GM13977 (cell line): Measurements from ENCODE around the gene ZNG1A.
"Not testable (repeated sequence)": the region's sequence is repeated elsewhere in the genome, so short reads cannot be mapped to it uniquely, and the experiment has no call there.

Experiments
- DNase-seq: peaks from one replicate; pipeline ENCODE4 v3.0.0; 2012; ENCODE audit warnings: low spot score
- in situ Hi-C: fragments of 300-500 bp; cut with MboI; formaldehyde crosslinking; loops from one replicate; pipeline ENCODE4 v1.12.0; 2022; ENCODE audit warnings: low sequenced_read_pairs, low pct_unique_long_range_greater_than_20kb, mixed read lengths, inconsistent platforms; ENCODE audit not compliant: unreplicated experiment
- TF ChIP-seq, protein P1 (sequence below): IDR thresholded peaks from 2 replicates; pipeline ENCODE4 v1.5.1; 2012; ENCODE audit warnings: mild to moderate bottlenecking, control low read depth; ENCODE audit not compliant: insufficient read depth; ENCODE audit errors: extremely low read depth, missing control alignments

Gene ZNG1A

DNA sequence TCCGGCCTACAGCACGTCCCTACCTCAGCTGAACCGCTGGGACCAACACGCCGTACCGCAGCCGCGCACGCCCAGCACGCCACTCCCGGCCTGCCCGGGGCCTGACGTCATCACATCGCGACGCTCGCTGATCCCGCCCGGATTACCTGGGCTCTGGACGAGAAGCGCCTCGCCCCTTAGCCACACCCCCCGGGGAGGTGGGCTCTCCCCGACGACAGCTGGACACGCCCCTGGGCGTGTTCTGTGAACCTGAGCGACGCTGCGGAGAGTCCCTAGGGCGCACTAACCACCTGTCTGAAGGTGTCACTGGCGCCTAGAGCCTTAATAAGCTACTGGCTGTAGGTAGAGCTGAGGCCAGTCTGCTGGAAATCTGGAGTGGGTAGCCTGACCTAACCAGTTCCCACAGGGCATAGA lies at the start of gene ZNG1A:
Gene ZNG1A, minus strand, starts transcription at position 87 of the 414 bp plus-strand sequence. CDS start 87 bp downstream, outside the sequence.
- peak; percentile 2 for DNase-seq
- in situ Hi-C loops: not testable (repeated sequence)

DNA sequence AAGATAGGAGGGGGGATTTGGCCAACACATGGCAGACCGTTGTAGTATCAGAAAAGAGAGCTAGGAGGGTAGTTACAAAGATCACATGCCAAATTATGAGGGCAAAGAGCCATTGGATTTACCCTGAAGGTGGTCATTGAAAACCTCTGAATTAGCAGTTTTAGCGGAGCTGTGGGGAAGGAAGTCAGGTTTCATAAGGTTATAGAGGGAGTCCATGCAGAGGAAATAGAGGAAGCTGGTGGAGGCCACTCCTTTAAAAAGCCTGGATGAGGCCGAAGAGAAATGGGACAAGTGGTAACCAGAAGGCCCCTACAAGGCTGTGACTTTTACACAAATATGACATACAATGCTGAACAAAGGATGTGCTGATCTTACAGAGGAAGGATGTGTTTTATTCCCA lies 49.0 kb upstream of the ZNG1A start:
- in situ Hi-C loops: no loop called here
- no peak for DNase-seq
- TF ChIP-seq, protein P1, sequence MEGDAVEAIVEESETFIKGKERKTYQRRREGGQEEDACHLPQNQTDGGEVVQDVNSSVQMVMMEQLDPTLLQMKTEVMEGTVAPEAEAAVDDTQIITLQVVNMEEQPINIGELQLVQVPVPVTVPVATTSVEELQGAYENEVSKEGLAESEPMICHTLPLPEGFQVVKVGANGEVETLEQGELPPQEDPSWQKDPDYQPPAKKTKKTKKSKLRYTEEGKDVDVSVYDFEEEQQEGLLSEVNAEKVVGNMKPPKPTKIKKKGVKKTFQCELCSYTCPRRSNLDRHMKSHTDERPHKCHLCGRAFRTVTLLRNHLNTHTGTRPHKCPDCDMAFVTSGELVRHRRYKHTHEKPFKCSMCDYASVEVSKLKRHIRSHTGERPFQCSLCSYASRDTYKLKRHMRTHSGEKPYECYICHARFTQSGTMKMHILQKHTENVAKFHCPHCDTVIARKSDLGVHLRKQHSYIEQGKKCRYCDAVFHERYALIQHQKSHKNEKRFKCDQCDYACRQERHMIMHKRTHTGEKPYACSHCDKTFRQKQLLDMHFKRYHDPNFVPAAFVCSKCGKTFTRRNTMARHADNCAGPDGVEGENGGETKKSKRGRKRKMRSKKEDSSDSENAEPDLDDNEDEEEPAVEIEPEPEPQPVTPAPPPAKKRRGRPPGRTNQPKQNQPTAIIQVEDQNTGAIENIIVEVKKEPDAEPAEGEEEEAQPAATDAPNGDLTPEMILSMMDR: no peak

DNA sequence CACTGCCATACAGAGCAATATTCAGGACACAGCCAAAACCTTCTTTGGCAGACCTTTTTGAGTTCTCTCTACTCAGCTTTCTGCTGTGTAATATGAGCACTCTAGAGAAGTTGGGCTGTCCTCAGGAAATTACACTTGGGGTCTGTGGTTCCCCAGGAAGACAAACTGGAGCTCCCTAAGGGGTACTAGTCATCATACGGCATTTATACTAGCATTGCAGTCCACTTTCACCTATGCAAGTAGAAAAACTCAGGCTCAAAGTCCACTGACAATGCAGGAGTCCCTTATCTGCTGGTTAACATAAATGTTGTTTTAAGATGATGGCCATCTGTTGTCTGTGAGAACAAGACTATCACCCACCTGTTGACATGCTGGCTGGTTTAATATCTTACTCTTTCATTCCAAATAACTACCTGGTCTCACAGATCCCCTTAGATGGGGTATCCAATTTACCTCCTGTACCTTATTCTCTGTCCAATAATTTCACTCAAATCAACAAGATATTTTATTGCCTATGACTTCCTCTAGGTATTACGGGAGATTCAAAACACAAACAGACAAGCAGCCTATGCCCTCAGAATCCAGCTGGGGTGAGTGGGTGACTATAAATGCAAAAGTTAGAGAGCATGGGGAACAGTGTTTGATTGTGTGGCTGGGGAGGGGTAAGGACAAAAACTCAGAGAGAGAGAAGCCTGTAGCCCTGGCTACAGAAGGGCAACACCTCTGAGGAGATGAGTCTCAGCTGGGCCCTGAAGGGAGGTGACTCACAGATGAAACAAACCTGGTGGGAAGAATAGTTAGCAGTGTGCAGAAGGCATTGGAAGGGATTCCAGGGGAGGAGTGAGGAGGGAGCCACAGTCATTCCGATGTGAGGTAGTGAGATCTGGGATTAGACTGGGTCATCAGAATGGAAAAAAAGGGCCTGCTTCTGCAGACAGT lies 46.0 kb upstream of the ZNG1A start:
- TF ChIP-seq, protein P1: no peak
- in situ Hi-C loops: no loop called here
- DNase-seq: no peak

DNA sequence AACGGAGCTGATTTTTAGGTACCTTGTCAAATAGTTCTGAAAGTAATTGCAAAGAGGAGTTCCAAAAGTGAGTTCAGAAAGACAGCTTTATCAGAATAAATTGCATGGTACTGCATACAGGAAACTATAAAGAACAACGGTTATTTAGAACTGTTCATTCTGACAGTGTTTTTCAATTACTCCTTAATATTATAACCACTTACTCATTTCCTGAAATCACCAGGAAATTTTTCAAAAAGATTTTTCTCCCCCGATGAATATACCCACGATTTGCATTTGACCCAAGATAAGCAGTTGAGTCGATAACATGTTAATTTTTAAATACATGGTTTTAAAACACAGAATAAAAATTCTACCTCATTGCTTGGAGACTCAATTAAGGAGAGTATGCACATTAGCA lies 45.2 kb upstream of the ZNG1A start:
- no peak for DNase-seq
- TF ChIP-seq, protein P1: no peak
- in situ Hi-C loops: no loop called here

DNA sequence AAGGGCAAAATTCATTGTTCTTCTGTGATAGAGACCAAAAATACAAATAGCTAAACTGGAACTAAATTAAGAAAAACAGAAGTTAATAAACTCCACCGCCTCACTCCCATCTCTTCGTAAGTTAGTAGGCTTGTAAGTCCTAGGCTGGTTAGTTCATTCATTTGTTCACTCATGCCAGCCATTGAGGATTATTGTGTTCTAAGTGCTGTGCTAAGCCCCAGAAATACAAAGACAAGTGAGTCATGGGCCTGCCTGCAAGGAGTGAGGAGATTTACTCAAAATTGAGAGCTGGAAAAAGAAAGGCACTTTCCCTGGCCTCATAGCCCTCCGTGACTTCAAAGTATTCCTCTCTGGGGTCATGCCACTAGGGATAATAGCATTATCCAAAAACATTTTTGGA lies 44.3 kb upstream of the ZNG1A start:
- TF ChIP-seq, protein P1: no peak
- no peak for DNase-seq
- in situ Hi-C loops: no loop called here

DNA sequence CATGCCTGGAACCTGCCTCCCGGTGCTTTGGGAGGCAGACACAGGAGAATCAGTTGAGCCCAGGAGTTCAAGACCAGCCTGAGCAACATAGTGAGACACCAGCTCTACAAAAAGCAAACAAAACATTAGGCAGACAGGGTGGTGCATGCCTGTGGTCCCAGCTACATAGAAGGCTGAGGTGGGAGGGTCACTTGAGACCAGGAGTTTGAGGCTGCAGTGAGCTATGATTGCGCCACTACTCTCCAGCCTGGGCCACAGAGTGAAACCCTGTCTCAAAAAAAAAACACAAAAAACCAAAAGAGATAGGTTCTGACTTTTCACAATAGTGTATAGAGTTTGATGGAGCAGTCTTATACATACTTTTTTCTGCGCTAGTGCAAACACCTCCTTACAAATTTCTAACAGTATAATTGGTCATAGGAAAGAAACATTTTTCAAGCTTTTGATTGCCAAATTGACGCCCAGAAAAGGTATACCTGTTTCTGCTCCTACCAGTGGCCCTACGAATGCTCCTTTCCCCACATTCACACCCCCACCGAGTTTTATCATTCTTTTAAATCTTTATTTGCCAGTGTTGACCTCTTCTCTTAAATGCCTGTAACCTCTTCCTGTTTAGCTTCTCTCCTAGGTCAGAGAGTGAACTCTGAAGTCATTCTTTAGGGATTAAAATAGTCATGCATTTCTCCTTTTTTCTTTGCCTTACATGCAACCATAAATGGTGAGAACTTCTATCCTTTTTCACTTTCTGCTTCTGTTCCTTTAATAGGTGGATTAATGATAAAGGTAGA lies 43.3 kb upstream of the ZNG1A start:
- in situ Hi-C loops: no loop called here
- TF ChIP-seq, protein P1: no peak
- no peak for DNase-seq
